HG03520 (cell line): ENCODE results near the gene NEK8.
"Not testable (repeated sequence)": the region's sequence is repeated elsewhere in the genome, so short reads cannot be mapped to it uniquely, and the experiment has no call there.

Source experiments
- ATAC-seq: cut with Tn5 transposase; IDR thresholded peaks from one replicate; pipeline ENCODE4 v1.9.1; 2021; ENCODE audit warnings: mild to moderate bottlenecking, moderate library complexity; ENCODE audit not compliant: unreplicated experiment

NEK8 gene

GRCh38 chr17:28725166-28725659 lies 3.4 kb upstream of the NEK8 start:
- no peak for ATAC-seq

GRCh38 chr17:28725660-28726225 lies 2.8 kb upstream of the NEK8 start:
- ATAC-seq = no peak

- ATAC-seq = no peak
Measured at GRCh38 chr17:28726226-28726626, 2.4 kb upstream of the NEK8 start, which contains the start of gene TLCD1. Gene TLCD1 (minus strand): TSS chr17:28726233. CDS start chr17:28726097, 136 bp downstream.

DNA sequence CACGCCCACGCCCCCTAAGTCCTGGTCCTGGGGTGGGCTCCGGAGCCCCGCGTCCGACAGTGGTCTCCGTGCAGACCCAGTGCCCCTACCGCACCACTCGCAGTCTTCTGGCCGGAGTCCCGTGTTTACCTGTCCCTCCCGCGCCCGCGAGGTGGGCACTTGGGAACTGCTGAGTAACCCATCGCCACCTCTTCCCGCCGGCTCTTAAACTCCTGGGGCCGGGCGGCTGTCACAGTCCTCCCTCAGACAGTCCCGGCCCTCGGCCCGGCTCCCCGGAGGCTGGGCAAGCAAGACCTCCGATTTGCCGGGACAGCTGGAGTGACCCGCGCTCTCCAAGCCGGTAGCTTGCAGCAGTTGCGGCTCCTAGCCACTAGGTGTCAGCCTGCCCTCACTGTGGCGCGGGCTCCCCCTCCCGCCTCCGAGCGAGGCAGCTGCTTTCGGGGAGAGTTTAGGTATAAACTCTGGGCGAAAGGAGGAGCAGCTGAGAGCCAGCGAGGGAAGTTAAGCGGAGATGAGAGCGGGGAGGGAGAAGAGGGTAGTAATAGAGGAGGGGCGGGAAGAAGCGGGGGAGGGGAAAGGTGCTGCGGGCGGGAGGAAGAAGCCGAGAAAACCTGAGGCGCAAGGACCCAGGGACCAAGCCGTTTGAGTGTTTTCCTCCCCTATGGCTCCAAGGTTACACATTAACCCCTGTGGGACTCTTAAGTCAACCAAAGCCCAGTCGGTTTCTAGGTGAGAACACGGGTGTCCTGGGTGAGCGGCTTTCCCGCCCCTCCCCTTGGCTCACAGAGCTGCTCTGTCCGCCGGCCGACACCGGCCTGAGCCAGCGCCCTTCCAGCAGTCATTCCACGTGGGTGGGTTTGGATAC lies 1.7 kb upstream of the NEK8 start:
- ATAC-seq = peak; percentile 31

- no peak for ATAC-seq
Measured at GRCh38 chr17:28729950-28730330, 1.4 kb downstream of the NEK8 start.

DNA sequence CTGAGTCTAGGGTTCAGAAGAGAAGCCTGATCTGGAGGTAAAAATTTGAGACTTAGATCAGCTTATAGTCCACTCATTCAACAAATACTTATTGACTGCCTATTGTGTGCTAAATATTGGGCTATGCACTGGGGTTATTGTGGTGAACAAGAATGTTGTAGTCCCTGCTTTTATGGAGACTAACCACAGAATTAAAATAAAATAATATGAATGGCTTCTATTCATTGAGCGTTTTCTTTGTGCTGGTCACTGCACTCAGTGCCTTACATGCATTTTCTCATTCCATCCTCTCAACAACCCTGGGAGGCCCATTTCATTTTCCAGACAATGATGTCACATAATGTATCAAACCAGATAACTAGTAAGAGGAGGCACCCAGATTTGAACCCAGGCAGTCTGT lies 4.8 kb downstream of the NEK8 start:
- ATAC-seq = no peak

DNA sequence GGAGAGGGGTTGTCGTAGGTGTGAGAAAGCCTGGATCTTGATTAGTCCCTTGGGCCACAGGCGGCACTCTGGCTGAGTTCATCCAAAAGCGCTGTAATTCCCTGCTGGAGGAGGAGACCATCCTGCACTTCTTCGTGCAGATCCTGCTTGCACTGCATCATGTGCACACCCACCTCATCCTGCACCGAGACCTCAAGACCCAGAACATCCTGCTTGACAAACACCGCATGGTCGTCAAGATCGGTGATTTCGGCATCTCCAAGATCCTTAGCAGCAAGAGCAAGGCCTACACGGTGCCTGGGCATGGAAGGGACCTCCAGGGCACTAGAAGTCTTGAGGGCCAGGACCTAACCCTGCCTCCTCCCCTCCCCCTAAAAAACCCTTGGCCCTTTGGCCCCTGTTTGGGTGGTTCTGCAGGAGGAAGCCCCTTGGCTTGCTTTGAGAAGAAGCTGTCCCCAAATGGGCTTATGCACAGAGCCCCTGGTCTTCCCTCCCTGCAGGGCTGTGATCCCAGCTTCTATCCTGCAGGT lies 6.2 kb downstream of the NEK8 start:
- no peak for ATAC-seq

DNA sequence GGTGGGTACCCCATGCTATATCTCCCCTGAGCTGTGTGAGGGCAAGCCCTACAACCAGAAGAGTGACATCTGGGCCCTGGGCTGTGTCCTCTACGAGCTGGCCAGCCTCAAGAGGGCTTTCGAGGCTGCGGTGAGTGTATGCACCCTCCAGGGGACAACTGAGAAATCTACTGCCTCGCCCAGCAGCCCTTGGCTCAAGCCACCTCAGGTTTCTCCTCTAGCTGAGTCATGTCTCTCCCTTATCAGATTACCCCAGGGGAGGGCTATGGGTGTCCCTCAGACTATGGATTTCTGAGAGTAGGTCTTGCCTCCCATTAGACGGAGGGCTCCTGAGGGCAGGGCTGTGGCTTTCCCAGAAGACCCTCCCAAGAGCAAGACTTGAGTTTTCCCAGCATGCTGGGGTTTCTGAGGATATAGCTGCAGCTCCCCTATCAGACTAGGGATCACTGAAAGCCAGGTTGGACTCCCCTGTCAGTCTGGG lies 6.7 kb downstream of the NEK8 start:
- no peak for ATAC-seq

DNA sequence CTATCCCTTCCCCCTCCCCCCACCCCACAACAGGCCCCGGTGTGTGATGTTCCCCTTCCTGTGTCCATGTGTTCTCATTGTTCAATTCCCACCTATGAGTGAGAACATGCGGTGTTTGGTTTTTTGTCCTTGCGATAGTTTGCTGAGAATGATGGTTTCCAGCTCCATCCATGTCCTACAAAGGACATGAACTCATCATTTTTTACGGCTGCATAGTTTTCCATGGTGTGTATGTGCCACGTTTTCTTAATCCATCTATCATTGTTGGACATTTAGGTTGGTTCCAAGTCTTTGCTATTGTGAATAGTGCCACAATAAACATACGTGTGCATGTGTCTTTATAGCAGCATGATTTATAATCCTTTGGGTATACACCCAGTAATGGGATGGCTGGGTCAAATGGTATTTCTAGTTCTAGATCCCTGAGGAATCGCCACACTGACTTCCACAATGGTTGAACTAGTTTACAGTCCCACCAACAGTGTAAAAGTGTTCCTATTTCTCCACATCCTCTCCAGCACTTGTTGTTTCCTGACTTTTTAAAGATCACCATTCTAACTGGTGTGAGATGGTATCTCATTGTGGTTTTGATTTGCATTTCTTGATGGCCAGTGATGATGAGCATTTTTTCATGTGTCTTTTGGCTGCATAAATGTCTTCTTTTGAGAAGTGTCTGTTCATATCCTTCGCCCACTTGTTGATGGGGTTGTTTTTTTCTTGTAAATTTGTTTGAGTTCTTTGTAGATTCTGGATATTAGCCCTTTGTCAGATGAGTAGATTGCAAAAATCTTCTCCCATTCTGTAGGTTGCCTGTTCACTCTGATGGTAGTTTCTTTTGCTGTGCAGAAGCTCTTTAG lies 7.6 kb downstream of the NEK8 start:
- ATAC-seq = not testable (repeated sequence)

DNA sequence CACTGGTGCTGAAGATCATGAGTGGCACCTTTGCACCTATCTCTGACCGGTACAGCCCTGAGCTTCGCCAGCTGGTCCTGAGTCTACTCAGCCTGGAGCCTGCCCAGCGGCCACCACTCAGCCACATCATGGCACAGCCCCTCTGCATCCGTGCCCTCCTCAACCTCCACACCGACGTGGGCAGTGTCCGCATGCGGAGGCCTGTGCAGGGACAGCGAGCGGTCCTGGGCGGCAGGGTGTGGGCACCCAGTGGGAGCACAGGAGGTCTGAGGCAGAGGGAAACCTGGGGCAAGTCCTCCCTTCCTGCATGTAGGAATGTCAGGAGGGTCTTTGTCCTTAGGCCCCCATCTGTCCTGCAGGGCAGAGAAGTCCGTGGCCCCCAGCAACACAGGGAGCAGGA lies 8.7 kb downstream of the NEK8 start:
- no peak for ATAC-seq

- peak; percentile 58 for ATAC-seq
Measured at GRCh38 chr17:28737770-28738679, 9.4 kb downstream of the NEK8 start.

- no peak for ATAC-seq
Measured at GRCh38 chr17:28738680-28739384, 10.2 kb downstream of the NEK8 start.

- no peak for ATAC-seq
Measured at GRCh38 chr17:28740406-28741357, 12.1 kb downstream of the NEK8 start.

DNA sequence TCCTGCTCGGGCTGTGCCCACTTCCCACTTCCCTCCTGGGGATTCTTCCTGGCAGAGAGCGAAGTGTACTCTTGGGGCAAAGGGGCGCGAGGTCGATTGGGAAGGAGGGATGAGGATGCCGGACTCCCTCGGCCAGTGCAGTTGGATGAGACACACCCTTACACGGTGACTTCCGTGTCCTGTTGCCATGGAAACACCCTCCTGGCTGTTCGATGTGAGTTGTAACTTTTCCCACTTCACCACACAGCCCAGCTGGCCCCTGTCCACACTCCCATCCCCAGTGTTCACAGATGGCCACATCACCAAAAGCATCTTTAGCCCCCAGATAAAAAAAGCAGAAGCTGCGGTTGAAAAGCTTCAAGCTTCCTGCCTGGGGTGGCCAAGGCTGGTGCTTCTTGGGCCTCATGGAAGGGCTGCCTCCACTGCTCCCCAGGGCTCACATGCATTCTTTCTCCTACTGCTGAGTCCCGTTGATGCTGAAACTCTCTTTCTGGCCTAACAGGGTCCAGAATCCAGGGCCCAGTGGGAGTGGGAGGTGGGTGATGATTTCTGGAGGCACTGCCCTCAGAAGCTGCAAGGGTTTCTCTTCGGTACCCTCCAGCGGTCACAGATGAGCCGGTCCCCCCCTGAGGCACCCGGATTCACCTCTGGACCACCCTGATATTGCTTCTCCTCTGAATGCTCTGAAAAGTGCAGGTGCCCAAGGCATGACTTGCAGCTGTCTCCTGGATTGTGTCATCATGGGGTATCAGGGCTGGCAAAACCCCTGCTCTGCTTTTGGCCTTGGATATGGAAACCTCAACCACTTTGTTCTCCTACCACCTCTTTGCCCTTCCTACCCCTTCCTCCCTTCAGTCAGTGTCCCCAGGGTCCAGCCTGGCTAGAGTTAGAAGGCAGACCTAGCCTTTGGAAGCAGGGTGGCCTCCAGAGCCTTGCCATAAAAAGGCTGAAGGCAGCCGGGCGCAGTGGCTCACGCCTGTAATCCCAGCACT lies 13.1 kb downstream of the NEK8 start:
- no peak for ATAC-seq

GRCh38 chr17:28743243-28744103 lies 14.9 kb downstream of the NEK8 start, which contains the start of gene TRAF4:
Gene TRAF4 (plus strand): TSS chr17:28744011. CDS start chr17:28744113, 102 bp downstream.
- ATAC-seq = peak; percentile 46
